GM21619 (cell line): ENCODE results near the gene PERM1.
"Not testable (repeated sequence)": the region's sequence is repeated elsewhere in the genome, so short reads cannot be mapped to it uniquely, and the experiment has no call there.

Experiments used
- ATAC-seq: cut with Tn5 transposase; IDR thresholded peaks from one replicate; pipeline ENCODE4 v1.9.1; 2021; ENCODE audit not compliant: unreplicated experiment

Gene PERM1

DNA sequence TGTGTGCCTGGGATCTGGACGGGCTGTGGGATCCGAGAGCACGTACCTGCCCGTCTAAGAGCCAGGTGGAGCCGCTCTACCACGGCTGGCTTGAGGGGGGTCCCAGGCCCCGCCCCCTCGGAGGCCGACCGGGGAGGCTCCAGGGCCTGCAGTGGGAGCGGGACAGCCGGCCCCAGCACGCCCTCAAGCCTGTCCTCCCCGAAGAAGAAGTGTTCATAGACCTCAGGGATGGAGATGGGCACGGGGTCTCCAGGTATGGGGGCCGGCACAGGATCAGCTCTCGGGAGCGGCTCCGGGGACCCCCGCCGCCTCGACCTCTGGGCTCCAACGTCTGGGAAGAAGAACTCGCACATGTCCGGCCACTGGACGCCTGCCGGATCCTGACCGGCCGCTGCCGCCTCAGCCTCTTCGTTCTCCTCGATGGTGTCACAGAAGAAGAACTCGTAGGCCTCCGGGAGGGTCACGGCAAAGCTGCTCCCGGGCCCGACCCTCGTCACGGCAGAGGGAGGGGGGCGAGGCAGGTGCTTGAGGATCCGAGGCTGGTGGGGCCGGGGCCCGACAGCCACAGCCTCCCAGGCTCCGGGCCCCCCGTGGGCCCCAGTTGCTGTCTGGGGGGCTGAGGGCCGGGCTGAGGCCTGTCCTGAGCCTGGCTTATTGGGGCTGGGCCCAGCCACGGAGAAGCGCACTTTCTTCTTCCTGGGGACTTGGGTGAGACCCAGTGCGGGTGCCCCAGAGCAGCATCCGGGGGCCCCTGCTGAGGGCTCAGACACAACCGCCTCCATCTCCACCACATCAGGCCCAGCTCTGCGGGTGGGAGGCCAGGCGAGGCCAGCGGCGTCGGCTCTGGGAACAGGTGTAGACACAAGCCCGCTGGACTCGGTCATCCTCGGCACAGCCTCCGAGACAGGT, 2.8 kb downstream of the PERM1 start:
- no peak for ATAC-seq

DNA sequence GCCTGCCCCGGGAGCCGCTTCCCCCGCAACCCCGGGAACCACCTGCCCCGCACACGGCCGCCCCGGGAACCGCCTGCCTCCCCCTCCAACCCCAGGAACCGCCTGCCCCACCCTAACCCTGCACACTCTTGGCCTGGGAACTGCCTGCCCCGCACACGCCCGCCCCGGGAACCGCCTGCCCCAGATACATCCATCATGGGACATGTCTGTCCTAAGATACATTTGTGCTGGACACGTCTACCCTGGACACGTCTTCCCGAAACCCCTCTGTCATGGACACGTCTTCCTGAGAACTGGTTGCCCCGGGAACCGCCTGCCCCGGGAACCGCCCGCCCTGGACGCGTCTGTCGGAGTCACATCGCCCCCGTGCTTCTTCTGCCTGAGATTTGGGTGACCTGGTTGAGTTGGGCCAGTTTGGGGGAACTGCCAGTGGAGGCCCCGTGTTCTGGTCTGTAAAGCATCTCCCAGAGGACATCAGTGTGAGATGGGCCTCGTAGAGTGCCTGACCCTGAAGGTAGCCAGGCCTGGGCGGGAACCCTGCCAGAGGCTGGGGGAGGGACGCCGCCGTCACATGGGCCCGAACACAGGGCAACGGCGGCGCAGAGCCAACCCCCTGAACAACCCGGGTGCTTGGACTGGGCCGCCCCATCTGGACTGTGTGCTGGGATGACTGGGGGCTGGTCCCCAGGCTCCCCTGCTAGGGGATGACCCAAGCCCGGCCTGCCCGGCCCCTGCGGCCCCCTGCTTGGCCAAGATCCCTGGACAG, 3.6 kb downstream of the PERM1 start:
- ATAC-seq, result no peak

DNA sequence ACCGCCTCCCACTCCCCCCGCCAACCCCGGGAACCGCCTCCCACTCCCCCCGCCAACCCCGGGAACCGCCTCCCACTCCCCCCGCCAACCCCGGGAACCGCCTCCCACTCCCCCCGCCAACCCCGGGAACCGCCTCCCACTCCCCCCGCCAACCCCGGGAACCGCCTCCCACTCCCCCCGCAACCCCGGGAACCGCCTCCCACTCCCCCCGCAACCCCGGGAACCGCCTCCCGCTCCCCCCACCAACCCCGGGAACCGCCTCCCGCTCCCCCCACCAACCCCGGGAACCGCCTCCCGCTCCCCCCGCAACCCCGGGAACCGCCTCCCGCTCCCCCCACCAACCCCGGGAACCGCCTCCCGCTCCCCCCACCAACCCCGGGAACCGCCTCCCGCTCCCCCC, 5.1 kb downstream of the PERM1 start:
- ATAC-seq, result not testable (repeated sequence)

DNA sequence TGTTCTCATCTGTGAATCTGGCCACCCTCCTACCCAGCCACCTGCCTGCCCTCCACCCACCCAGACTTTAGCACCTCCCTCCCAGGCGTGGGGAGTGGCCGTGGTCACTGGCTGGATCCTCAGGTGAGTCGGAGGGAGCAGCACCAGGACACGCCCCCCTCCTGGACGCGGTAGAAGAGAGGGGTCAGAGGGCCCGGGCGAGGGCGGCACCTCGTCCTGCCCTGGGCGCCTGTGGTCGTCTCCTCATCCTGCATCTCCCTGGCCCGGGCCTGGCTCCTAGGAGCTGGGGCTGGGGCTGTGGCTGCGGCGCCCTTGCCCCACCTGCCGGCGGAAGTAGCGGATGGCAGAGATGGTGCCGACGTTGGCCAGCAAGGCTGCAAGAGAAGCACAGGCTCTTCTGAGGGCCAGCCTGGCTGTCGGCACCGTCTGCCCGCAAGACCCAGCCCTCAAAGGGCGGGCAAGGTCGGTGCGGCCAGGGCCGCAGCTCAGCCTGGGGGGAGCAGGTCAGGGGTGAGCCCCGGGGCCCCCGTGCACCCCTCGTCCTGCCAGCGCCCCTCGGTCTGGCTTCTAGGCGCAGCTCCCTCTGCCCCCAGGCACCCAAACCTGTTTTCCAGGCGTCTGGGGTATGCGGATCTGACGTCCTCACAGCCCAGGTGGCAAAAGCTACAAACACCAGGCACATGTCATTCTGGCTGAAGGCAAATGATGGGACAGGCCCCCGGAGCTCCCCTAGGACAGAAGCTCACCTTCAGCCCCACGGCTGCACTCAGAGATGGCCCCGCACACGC, 5.8 kb downstream of the PERM1 start:
- ATAC-seq, result peak; percentile 56

DNA sequence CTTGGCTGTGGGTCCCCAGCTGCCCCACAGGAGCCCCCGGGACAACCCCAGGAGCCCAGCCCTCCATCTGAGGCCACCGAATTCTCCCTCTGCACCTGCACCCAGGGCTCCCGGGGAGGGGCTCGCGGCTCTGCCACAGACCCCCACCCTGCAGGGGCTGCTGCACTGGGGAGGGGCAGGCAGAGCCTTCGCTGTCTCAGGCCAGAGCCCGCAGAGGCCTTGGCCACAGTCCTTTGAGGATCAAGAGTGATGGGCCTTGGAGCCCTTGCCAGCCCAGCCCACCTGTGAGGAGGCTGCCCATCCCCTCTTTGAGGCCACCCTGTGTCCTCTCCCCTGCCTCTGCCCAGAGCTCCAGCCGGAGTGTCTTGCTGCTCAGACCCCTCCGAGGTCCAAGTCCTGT, 6.5 kb downstream of the PERM1 start:
- no peak for ATAC-seq

DNA sequence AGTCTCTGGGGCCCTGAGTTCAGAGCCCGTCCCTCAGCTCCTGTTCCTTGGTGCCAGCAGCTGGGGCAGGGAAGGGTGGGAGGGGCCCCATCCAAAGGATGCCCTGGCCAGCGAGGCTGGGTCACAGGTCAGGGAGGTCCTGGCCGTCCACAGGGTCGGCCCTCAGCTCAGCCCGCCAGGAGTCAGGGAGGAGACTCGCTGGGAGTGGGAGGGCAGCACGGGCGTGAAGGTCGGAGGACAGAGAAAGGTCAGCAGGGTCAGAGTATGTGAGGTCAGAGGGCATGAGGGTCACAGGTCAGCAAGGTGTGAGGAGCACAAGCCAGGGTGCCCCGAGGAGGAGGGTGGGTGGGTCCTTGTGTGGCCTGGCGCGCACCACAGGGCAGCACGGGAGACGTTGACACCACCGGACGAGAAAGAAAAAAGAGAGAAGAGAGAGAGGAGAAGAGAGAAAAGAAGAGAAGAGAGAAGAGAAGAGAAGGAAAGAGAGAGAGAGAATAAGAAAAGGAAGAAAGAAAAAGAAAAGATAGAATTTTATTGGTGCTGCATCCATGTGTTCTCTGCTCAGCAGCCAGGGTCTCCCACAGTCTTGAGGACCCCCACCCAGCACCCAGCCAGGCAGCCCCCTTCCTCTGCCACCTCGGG, 7.1 kb downstream of the PERM1 start:
- ATAC-seq, result no peak

DNA sequence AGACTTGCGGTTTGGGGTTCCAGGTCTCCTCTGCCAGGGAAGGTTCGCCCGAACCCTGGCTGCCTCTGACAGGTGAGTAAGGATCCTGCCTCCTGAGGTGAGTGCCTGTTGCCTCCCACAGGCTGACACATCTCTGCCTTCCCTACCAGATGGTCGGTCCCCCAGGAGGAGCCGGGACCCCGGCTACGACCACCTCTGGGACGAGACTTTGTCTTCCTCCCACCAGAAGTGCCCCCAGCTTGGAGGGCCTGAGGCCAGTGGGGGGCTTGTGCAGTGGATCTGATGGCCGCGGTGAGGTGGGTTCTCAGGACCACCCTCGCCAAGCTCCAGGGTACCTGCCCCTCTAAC, 7.6 kb downstream of the PERM1 start:
- ATAC-seq, result no peak

DNA sequence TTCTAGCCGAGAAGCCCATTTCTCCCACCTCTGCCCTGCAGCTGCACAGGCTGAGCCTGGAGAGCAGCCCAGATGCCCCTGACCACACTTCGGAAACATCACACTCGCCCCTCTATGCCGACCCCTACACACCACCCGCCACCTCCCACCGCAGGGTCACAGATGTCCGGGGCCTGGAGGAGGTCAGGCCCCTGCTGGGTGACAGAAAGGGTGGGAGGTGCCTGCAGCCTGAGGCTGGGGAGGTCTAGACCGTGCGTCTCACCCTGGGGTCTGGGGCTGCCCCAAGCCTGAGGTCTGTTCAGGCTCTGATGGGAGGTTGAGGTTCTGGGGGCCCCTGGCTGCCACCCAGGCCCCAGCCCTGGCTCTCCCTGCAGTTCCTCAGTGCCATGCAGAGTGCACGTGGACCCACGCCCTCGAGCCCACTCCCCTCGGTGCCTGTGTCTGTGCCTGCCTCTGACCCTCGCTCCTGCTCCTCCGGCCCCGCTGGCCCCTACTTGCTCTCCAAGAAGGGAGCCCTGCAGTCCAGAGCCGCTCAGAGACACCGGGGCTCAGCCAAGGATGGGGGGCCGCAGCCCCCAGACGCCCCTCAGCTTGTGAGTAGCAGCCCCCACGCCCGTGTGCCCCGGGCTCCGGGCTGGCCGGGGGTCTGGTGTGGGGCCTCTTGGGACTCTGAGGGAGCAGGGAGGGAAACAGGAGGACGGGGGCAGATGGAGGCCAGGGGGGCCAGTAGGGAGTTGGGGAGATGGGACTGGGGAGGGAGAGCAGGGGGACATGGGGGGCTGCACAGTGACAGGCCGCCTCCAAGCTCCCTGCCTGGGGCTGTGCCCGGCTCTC, 8.2 kb downstream of the PERM1 start:
- no peak for ATAC-seq

DNA sequence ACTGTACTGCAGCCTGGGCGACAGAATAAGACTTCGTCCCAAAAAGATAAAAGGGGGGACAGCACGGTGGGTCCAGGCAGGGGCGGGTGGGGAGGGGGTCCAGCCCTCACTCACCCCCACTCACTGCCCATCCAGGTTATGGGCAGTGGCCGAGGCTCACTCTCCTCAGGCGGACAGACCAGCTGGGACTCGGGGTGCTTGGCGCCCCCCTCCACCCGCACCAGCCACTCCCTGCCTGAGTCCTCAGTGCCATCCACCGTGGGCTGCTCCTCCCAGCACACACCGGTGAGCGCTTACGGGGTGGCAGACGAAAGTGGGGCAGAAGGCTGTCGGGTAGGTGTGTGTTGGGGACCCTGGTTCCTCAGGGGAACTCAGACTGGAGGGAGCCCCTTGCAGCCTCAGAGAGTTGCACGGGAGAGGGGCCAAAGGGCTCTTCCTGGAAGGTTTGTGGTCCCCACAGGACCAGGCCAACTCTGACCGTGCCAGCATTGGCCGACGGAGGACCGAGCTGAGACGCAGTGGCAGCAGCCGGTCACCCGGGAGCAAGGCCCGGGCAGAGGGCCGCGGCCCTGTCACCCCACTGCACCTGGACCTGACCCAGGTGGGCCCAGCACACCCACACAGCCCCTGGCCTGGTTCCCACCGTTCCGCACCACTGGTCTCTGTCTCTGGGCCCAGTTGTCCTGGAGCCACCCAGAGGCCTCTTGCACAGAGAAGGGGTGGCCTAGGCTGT, 9.0 kb downstream of the PERM1 start:
- no peak for ATAC-seq

DNA sequence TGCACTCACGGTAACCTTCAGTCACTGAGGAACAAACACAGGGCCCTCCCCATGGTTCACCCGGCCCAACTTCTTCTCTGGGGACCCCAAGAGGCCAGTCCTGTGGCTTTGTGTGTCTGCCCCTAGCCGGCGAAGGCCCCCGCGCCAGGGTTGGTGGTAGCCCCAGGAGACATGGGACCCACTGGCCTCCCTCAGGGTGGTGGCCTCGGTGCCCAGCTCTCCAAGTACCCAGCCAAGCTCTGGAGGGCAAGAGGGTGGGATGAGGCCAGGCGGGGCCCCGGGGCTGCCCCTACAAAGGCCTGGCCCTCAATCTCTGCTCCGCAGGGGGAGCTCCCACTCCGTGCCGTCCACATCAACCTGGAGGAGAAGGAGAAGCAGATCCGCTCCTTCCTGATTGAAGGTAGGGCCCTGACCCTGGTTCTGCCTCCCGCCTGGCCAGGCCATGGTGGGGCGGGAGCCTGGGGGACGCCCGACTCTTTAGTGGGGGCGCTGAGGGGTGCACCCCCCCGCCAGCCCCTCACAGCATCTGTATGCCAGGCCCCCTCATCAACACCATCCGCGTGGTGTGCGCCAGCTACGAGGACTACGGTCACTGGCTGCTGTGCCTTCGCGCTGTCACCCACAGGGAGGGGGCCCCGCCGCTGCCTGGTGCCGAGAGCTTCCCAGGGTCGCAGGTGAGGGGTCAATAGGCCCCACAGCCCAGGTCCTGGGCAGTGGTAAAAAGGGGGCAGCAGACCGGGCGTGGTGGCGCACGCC, 10.0 kb downstream of the PERM1 start:
- no peak for ATAC-seq

DNA sequence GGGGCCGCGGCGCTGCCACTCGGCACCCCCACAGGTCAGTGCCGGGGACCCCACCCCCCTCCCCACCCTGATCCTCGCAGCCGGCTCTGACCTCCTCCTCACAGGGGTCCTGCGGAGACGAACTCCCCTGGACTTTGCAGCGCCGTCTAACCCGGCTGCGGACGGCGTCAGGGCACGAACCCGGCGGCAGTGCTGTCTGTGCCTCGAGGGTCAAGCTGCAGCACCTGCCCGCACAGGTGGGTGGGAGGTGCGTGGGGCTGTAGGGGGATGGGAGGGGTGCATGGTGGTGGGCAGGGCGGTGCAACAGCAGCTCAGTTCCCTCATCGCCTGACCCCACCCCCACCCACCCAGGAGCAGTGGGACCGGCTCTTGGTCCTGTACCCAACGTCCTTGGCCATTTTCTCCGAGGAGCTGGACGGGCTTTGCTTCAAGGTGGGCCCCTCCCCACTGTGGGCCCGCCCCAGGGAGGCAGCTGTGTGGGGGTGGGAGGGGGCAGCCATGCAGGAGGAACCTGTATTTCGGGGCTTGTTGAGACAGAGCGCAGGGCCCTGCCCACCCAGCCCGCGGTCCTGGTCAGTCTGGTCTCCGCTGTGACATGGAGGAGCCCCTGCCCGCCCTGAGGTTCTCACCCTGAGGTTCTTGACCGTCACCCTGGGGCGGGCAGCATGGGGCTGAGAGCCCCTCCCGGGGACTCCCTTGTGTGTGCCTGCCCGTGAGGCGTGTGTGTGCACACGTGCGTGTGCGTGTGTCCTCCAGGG, 10.7 kb downstream of the PERM1 start:
- ATAC-seq, result no peak

DNA sequence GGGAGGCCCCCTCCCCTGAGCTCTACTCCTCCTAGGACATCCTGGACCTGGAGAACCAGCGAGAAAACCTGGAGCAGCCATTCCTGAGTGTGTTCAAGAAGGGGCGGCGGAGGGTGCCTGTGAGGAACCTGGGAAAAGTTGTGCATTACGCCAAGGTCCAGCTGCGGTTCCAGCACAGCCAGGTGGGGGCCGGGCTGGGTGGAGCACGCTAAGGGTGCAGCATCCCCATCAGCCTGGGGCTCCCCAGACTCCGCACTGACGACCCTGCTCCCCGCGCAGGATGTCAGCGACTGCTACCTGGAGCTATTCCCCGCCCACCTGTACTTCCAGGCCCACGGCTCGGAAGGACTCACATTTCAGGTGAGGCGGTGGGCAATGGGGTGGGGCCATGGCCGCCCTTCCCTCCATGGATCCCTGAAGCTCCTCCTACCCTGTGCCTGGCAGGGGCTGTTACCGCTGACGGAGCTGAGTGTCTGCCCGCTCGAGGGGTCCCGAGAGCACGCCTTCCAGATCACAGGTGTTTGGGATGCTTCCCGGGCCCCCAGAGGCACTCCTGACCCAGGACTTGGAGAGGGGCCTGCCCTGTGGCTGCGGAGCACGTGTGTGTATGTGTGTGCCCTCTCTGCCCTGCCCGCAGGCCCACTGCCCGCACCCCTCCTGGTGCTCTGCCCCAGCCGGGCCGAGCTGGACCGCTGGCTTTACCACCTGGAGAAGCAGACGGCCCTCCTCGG, 11.5 kb downstream of the PERM1 start:
- no peak for ATAC-seq

DNA sequence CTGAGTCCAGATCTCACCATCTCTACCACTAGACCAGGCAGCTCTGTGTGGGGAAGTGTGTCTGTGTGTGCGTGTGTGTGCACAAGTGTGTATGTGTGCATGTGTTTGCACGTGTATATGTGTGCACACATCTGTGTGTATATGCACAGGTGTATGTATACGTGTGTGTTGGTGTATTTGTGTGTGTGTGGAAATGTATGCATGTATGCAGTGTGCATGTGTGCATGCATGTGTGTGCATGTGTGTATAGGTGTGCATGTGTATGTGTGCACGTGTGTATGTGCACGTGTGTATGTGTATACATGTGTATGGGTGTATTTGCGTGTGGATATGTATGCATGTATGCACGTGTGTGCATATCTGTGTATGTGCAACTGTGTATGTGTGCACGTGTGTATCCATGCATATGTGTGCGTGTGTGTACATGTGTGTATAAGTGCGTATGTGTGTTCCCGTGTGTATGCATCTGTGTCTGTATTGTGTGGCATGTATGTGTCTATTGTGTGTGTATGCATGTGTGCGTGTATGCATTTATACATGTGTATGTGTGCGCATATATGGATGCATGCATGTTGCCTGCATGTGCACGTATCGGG, 12.5 kb downstream of the PERM1 start:
- no peak for ATAC-seq

DNA sequence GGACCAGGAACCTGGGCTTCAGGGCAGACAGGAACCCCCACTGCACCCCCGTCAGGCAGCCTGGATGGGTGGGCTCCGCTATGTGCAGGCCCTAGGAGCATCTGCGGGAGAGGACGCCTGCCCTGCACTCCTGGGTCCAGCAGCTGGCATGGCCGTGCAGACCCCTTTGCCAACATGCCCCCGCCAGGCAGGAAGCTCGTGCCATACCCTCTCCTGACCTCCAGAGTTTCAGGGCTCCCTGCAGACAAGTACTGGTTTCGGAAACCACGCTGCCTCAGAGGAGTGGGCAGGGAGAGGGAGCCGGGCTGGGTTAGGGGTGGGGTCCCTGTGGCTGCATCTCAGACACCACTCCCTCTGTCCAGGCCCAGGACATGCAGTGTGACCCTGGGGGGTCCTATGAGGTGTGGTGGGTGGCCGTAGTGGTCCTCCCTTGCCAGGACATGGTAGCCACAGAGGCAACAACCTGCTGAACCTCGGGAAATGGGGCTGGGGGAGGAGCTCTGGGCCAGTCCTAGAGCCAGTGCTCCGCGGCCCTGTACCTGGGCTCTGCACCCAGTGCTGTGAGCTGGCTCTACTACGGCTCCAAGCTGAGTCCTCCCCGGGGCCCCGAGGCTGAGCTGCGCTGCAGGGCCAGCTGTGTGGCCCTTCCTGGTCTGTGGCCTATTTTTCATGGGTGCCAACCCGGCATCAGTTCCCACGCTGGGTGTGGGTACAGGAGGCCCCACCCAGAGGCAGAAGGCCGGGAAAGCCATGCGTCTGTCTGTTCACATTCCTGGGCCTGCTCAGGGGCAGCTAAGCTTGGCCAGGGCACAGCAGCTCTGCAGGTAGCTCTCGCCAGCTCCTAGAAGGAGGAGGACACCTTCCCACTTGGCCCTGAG, 14.2 kb downstream of the PERM1 start:
- no peak for ATAC-seq

DNA sequence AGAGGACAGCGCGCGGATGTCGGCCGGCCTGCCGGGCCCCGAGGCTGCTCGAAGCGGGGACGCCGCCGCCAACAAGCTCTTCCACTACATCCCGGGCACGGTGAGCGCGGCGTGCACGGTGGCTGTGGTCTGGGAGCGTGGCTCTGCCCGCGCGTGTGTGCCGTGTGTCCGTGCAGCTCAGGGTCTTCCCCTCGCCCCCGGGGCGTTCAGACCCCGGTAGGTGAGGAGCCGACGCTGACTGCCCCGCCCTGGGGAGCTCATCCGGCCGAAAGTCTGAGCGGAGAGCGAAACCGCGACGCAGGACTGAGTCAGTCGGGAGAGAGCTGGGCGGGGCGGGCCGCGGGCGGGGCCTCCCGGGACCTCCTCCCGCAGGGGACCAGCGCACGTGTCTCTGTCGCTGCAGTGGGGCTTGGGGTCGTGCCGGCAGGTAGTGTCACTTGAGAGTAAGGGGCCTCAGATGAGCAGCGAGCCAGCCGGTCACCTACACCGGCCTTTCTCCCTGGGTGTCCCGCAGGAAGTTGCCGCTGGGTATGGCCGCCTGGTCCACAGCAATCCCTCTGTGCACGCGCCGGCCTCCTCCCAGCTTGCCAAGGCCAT, 15.1 kb downstream of the PERM1 start:
- ATAC-seq, result peak; percentile 74
